Skeletal muscle tissue (tissue), 4 donors: ENCODE measurements around the gene MED27. TPM values are rescaled to one million over a fixed set of nuclear protein-coding genes. Genes with fewer than 3 reads are reported as not detected.

Source experiments
- H3K27ac ChIP-seq: one replicate; pipeline ENCODE4 v1.7.0; 2013; ENCODE audit warnings: mild to moderate bottlenecking, low read depth, low read length, inconsistent platforms
- H3K27me3 ChIP-seq, 3 donors: one replicate each; pipeline ENCODE4 v1.7.0; 2013; ENCODE audit warnings: low read length in 3 of 3; ENCODE audit not compliant: control insufficient read depth in 3 of 3, insufficient read depth in 3 of 3
- H3K36me3 ChIP-seq, 3 donors: one replicate each; pipeline ENCODE4 v1.7.0; 2013; ENCODE audit warnings: low read length in 3 of 3; ENCODE audit not compliant: control insufficient read depth in 3 of 3, insufficient read depth in 3 of 3
- H3K4me1 ChIP-seq, 3 donors: one replicate each; pipeline ENCODE4 v1.7.0; 2013; ENCODE audit warnings: low read length in 3 of 3, mild to moderate bottlenecking in 3 of 3; ENCODE audit not compliant: control insufficient read depth in 3 of 3, insufficient read depth in 3 of 3
- H3K4me3 ChIP-seq, 3 donors: one replicate each; pipeline ENCODE4 v1.7.0; 2013; ENCODE audit warnings: low read length in 3 of 3
- H3K9ac ChIP-seq, 3 donors: one replicate each; pipeline ENCODE4 v1.7.0; 2013; ENCODE audit warnings: low read length in 3 of 3, mild to moderate bottlenecking in 3 of 3, moderate library complexity in 2 of 3, low read depth in 1 of 3
- H3K9me3 ChIP-seq, 3 donors: one replicate each; pipeline ENCODE4 v1.7.0; 2013; ENCODE audit warnings: low read length in 3 of 3; ENCODE audit not compliant: control insufficient read depth in 3 of 3
- total RNA-seq: library from RNA; depleted of rRNA; stranded (reverse); fragments of >200 nt; gene quantifications from one replicate; pipeline ENCODE4 v1.2.3, GENCODE V29; 2014
- donor health status: Osteomylitis.

Gene MED27
- total RNA-seq, 1 donor from 2014 or later: 6.3 TPM

DNA sequence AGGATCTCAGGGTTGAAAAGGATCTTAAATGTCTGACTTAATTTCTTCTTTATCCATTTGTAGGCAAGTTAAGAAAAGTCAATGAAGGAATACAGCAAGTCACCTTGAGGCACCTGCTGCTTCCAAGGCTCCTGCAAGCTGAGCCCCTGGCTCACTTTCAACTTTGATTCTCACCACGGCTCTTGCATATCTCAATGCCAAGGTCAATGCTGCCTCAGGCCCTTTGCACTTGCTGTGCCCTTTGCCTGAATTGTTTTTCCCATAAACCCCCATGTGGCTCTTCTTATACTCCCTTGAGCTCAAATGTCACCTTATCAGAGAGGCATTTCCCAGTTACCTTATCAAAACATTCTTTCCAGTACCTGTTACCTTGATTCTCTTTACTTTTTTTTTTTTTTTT lies 195.4 kb downstream of the MED27 start:
- H3K9me3 ChIP-seq: no peaks in the 10 kb centered on the region
- no peak overlapping the region for H3K27ac ChIP-seq
- H3K9ac ChIP-seq: no peak overlapping the region
- no peak overlapping the region for H3K4me3 ChIP-seq
- H3K36me3 ChIP-seq: peaks cover 3 to 6% (median 3%) of the 10 kb centered on the region in 3 donors
- H3K4me1 ChIP-seq: peaks cover 0 to 5% (median 0%) of the 10 kb centered on the region in 3 donors
- no peaks in the 10 kb centered on the region for H3K27me3 ChIP-seq

GRCh38 chr9:131880833-131881583 lies 198.7 kb downstream of the MED27 start:
- no peak overlapping the region for H3K27ac ChIP-seq
- H3K9me3 ChIP-seq: no peaks in the 10 kb centered on the region
- H3K4me1 ChIP-seq: peaks cover 0 to 2% (median 0%) of the 10 kb centered on the region in 3 donors
- H3K27me3 ChIP-seq: no peaks in the 10 kb centered on the region
- H3K9ac ChIP-seq: no peak overlapping the region
- H3K36me3 ChIP-seq: peaks cover 0 to 6% (median 5%) of the 10 kb centered on the region in 3 donors
- H3K4me3 ChIP-seq: no peak overlapping the region

DNA sequence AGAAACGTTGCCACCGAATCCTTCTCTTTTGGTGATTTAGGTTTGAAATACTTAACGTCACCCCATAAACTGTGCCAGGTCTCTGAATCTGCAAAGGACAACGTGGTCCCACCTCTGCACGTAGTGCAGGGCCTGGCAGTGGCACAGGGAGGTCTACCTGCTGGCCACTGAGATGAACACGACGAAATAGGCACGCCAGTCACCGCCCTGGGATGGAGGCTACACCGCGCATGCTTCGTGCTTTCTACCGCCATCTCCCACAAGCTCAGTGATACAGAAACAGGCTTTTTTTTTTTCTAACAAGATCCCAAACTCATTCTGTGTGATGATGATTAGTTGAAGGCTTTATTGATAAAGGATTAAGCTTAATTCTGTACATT lies 199.8 kb downstream of the MED27 start:
- peaks cover 0 to 2% (median 0%) of the 10 kb centered on the region in 3 donors for H3K4me1 ChIP-seq
- no peaks in the 10 kb centered on the region for H3K9me3 ChIP-seq
- no peak overlapping the region for H3K27ac ChIP-seq
- H3K36me3 ChIP-seq: peaks cover 0 to 10% (median 9%) of the 10 kb centered on the region in 3 donors
- no peak overlapping the region for H3K9ac ChIP-seq
- no peak overlapping the region for H3K4me3 ChIP-seq
- no peaks in the 10 kb centered on the region for H3K27me3 ChIP-seq

GRCh38 chr9:131879181-131879910 lies 200.3 kb downstream of the MED27 start:
- H3K27ac ChIP-seq: no peak overlapping the region
- no peak overlapping the region for H3K4me3 ChIP-seq
- peaks cover 0 to 2% (median 0%) of the 10 kb centered on the region in 3 donors for H3K4me1 ChIP-seq
- H3K9me3 ChIP-seq: no peaks in the 10 kb centered on the region
- H3K9ac ChIP-seq: no peak overlapping the region
- H3K27me3 ChIP-seq: no peaks in the 10 kb centered on the region
- H3K36me3 ChIP-seq: peaks cover 0 to 11% (median 10%) of the 10 kb centered on the region in 3 donors

DNA sequence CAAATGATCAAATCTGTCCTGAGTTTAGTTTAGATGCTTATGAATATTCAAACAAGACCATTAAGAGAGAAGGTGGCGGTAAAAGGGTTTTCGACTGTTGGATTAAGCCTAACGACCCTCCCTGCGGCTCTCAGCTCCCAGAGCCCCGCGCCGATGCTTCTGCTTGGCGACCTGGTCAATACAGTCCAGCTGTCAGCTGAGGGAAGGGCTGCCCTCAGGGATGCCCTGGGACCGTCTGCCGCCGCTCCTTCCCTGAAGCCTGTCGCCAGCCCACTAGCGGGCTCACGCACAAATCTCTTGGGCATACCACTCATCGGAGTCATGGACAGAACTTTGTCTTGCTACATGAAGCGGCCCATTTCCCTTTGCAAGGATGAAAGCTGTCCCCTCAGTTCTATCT lies 203.2 kb downstream of the MED27 start:
- Histone ChIP-seq H3K27me3 (no peaks in the 10 kb centered on the region), H3K9me3 (no peaks in the 10 kb centered on the region), H3K4me1 (peaks cover 0 to 2% (median 0%) of the 10 kb centered on the region in 3 donors), H3K36me3 (peaks cover 0 to 11% (median 7%) of the 10 kb centered on the region in 3 donors), H3K9ac (no peak overlapping the region), H3K27ac (no peak overlapping the region), H3K4me3 (no peak overlapping the region)

- Histone ChIP-seq H3K4me3 (no peak overlapping the region), H3K9ac (no peak overlapping the region), H3K36me3 (peaks cover 0 to 11% (median 7%) of the 10 kb centered on the region in 3 donors), H3K4me1 (peaks cover 0 to under 1% (median 0%) of the 10 kb centered on the region in 3 donors), H3K9me3 (no peaks in the 10 kb centered on the region), H3K27me3 (no peaks in the 10 kb centered on the region), H3K27ac (no peak overlapping the region)
Measured at GRCh38 chr9:131875828-131876485, 203.7 kb downstream of the MED27 start.

- H3K4me3 ChIP-seq: no peak overlapping the region
- H3K9ac ChIP-seq: no peak overlapping the region
- no peaks in the 10 kb centered on the region for H3K4me1 ChIP-seq
- H3K36me3 ChIP-seq: peaks cover 0 to 11% (median 7%) of the 10 kb centered on the region in 3 donors
- H3K27ac ChIP-seq: no peak overlapping the region
- no peaks in the 10 kb centered on the region for H3K27me3 ChIP-seq
- no peaks in the 10 kb centered on the region for H3K9me3 ChIP-seq
Measured at GRCh38 chr9:131874916-131875670, 204.6 kb downstream of the MED27 start.

- H3K36me3 ChIP-seq: peaks cover 0 to 9% (median 6%) of the 10 kb centered on the region in 3 donors
- no peak overlapping the region for H3K9ac ChIP-seq
- no peak overlapping the region for H3K4me3 ChIP-seq
- no peak overlapping the region for H3K27ac ChIP-seq
- H3K4me1 ChIP-seq: no peaks in the 10 kb centered on the region
- no peaks in the 10 kb centered on the region for H3K27me3 ChIP-seq
- no peaks in the 10 kb centered on the region for H3K9me3 ChIP-seq
Measured at GRCh38 chr9:131874447-131874846, 205.2 kb downstream of the MED27 start.

DNA sequence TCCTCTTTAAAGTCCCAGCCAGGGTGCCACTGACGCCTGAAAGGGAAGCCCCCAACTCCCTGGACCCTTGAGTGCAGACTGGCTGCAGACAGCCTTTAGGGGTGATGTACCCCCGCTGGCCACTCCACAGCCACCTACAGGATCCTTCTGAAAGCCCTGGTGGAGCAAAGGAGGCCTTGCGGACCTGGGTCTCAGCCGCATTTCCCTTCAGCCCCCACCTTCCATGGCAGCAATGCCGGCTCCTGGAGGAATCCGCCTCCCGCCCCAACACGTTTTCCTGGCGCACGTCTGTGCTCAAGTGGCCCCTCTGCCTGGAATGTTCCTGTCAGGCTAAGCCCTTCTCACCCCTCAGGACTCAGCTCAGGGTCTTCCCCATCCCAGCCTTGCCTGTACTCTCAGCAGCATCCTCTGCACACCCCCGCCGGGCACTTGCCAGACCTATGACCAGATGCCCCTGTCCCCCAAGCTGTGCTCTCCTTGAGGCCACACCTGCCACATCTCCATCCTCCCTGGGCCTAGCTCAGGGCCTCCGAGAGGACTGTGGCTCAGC lies 205.7 kb downstream of the MED27 start:
- H3K27ac ChIP-seq: no peak overlapping the region
- no peaks in the 10 kb centered on the region for H3K27me3 ChIP-seq
- no peak overlapping the region for H3K4me3 ChIP-seq
- H3K36me3 ChIP-seq: peaks cover 0 to 7% (median 4%) of the 10 kb centered on the region in 3 donors
- H3K4me1 ChIP-seq: no peaks in the 10 kb centered on the region
- H3K9ac ChIP-seq: no peak overlapping the region
- no peaks in the 10 kb centered on the region for H3K9me3 ChIP-seq
